Fibroblast of mammary gland (primary cell): ENCODE data around the gene SEMA6A.
A peak's percentile ranks its signal among the peaks of the same experiment; 100 is the strongest.

Source experiments
- DNase-seq: peaks from one replicate; pipeline ENCODE4 v3.0.0-alpha.2; 2010; ENCODE audit warnings: low read depth
- H3K4me3 ChIP-seq: 2 replicates; pipeline ENCODE4 v1.5.1; 2011; ENCODE audit warnings: low read depth, mild to moderate bottlenecking, low read length, moderate library complexity; ENCODE audit not compliant: control insufficient read depth
- CTCF ChIP-seq: conservative IDR thresholded peaks from 2 replicates; pipeline ENCODE4 v1.5.1; 2011; ENCODE audit warnings: low read depth, low read length, inconsistent platforms; ENCODE audit not compliant: control insufficient read depth, insufficient read depth

Gene SEMA6A

GRCh38 chr5:116574367-116575325 is at the start of gene SEMA6A:
SEMA6A (minus strand) TSS chr5:116574823; CDS start chr5:116504944, 69,879 bp downstream.
- H3K4me3 ChIP-seq, result peak within 1 kb of the TSS; percentile 57
- TF ChIP-seq CTCF, result no peak
- peak; percentile 81 for DNase-seq

GRCh38 chr5:116622375-116623050 is 47.9 kb upstream of the SEMA6A start:
- no peak overlapping the region for H3K4me3 ChIP-seq
- TF ChIP-seq CTCF, result no peak
- DNase-seq, result no peak

DNA sequence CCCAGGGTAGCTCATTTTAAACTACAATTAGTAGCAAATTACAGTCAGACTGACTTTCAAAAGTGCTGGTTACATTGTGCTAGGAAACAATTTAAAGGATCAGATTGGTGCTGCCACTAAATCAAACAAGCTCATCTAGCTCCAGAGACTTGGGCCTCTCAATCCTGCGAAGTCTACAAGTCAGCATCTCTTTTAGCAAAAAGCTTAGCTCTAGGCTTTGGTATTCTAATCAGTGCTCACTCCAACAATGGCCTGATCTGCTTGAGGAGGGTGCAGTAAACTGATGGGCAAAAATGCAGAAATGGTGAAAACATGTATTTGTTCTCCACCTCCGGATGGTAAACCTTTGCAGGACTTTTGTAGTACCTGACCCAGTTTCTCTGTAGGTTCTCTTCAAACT is 47.0 kb upstream of the SEMA6A start:
- H3K4me3 ChIP-seq, result no peak overlapping the region
- TF ChIP-seq CTCF, result no peak

DNA sequence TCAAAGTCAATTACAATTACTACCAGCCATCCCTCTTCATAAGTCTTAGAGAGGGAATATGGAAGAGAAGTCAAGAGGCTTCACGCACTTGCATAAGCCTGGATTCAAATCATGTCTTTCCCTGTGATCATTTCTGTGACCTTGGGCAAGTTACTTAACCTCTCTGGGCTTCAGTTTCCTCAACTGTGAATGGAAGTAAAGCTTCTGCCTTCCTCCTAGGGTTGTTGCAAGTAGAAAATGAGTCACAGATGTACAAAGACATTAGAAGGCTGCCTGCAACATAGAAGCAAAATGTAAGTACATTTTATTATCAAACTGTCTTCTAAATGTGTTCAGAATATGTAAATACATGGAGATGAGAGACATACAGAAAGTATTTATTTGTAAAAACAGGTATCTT is 42.3 kb upstream of the SEMA6A start:
- no peak for TF ChIP-seq CTCF
- no peak for DNase-seq
- no peak overlapping the region for H3K4me3 ChIP-seq

More for the DNA sequence above, 47.0 kb upstream of the SEMA6A start:
- DNase-seq, result no peak

GRCh38 chr5:116614603-116614920 is 39.9 kb upstream of the SEMA6A start:
- no peak overlapping the region for H3K4me3 ChIP-seq
- no peak for TF ChIP-seq CTCF
- DNase-seq, result no peak

DNA sequence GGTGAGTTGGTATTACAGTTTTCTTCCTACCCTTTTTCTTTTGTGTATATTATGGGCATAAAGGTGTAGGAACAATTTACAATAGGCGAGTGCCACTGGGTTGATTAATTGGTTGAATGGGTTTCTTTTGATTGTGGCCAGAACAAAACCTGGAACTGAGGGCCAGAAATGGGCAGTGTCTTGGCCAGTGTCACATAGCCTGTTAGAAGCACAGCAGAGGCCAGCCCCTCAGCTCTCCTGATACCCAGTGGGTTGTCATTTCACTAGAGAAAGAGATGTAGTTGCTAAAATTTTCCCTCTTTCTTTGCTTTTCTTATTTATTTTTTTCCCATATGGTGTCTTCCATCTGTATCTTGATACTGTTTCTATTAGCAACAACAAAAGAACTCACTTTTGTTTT is 38.8 kb upstream of the SEMA6A start:
- DNase-seq, result no peak
- no peak overlapping the region for H3K4me3 ChIP-seq
- no peak for TF ChIP-seq CTCF

DNA sequence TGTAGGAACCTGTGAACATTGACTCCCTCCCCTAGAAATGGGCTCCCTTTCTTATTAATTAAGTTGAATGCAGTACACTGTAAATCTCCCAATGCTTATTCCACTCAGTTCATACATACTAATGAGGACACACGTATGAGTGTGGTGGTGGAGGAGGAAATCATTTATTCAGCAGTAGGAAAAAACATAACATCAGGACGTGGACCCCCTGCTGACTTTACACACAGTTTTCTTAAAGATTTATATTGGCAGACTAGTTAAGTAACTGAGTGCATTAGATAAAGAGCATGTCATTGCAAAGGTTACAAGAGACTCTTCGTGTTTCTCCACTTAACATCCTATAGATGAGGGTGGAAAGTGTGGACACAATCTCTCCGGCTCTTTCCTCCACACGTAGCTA is 37.8 kb upstream of the SEMA6A start:
- no peak overlapping the region for H3K4me3 ChIP-seq
- DNase-seq, result no peak
- TF ChIP-seq CTCF, result no peak
